ENCODE measurements around the gene MSH2.
"Not testable (repeated sequence)": the region's sequence is repeated elsewhere in the genome, so short reads cannot be mapped to it uniquely, and the experiment has no call there.

MSH2 gene

DNA sequence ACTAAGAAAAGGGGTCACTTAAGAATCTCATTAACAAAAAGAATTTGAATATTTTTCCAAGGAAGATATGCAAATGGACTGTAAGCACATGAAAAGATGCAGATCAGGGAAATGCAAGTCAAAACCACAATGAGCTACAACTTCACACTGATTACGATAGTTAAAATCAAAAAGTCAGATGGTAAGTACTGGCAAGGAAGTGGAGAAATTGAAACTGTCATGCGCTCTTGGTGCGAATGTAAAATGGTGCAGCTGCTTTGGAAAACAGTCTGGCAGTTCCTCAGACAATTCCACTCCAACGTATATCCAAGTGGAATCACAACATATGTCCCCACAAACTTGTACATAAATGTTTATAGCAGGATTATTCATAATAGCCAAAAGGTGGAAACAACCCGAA lies 81.4 kb downstream of the MSH2 start:
- no peak for DNase-seq (ENCODE audit: low read depth)

- DNase-seq (ENCODE audit: low read depth) = no peak
Observed at GRCh38 chr2:47485177-47485576, 82.2 kb downstream of the MSH2 start.

- no peak for DNase-seq (ENCODE audit: low read depth)
Observed at GRCh38 chr2:47485751-47486300, 82.9 kb downstream of the MSH2 start.

DNA sequence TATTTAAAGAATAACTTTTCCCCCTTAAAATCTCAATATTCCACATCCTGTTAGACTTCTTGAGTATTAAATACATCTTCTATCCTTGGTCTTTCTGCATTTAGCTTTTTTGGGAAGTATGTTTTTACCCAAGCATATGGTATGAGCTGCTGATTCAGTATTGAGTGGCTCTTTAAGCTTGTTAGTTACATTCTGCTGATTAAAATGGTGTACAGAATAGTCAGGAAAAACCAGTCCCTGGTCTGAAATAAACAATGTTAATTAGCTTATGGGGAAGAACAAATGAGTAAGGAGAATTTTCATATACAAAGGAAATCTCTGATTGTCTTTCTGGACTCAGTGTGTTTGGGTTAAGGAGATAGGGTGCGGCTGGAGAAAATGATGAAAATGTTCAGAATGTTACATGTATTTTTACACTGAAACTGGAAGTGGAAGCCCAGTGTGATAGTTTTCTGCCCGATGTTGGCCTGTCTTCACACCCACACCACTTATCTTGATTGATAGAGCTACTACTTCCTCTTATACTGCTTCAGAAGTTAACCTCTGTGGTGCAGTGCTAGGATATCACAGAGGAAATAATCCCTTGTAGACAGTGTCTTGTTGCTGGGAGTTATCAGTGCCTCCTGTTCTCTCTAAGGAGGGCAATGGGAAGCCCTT lies 84.0 kb downstream of the MSH2 start:
- DNase-seq (ENCODE audit: low read depth) = no peak

DNA sequence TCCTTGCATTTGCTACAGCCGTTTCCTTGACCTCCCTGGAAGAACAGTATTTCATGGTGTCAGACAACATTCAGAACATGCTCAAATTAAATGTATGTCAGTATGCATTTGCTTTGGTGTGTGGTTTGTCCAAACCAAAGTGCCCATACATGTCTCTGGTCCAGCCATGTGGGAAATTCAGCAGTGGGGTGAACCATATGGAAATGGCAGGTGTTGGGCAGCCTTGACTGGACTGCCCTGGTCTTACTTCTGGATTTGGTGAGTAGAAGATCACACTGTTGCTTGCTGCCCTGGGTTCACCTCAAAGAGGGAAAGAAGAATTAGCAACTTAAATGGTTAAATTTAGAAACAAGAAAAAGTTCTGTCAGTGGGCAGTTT lies 84.5 kb downstream of the MSH2 start:
- no peak for DNase-seq (ENCODE audit: low read depth)

DNA sequence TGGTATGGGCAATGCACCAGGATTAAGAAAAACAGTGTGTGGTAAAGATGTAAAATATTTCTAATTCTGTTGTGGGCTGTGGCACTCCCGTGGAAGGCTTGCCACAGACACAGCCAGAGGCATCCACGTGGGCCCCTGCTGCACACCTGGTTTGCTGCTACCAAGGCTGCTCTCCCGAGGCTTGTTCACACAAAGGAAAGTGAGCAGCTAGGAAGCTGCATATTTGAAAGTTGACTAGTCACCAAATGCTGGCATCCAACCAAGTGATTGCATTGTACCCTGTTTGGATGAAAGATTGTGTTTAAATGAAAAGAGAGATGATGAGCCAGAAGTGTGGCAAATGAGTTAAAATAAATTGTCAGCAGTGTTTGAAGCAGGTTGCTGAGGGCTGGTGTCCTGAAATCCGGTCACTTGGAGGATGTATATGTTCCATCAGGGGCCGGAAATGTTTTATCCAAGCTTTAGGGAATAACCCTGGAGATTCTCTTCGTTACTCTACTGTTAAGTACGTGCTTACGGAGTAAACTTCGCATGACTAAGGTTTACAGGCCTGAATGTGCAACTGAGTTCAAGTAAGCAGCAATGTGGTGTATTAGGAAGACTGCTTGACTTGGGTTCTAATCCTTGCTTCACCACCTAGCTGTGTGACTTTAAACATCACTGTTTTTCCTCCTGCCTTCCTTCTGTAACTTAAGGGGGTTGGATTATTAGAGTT lies 86.1 kb downstream of the MSH2 start:
- peak; percentile 39 for DNase-seq (ENCODE audit: low read depth)

DNA sequence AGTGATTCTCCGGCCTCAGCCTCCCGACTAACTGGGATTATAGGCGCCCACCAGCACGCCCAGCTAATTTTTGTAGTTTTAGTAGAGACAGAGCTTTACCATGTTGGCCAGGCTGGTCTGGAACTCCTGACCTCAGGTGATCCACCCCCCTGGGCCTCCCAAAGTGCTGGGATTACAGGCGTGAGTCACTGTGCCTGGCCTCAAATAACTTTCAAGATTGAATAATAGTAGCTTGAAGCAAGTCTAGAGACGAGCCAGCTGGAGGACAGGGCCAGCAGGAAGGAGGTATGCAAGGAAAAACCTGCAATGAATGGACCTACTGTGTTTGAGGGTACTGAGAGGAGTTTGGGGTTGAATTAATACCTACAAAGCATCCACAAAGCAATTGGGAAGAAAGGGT lies 87.5 kb downstream of the MSH2 start:
- DNase-seq (ENCODE audit: low read depth) = no peak

GRCh38 chr2:47493317-47494035 lies 90.5 kb downstream of the MSH2 start:
- no peak for DNase-seq (ENCODE audit: low read depth)

- no peak for DNase-seq (ENCODE audit: low read depth)
Observed at GRCh38 chr2:47494267-47495130, 91.5 kb downstream of the MSH2 start.

DNA sequence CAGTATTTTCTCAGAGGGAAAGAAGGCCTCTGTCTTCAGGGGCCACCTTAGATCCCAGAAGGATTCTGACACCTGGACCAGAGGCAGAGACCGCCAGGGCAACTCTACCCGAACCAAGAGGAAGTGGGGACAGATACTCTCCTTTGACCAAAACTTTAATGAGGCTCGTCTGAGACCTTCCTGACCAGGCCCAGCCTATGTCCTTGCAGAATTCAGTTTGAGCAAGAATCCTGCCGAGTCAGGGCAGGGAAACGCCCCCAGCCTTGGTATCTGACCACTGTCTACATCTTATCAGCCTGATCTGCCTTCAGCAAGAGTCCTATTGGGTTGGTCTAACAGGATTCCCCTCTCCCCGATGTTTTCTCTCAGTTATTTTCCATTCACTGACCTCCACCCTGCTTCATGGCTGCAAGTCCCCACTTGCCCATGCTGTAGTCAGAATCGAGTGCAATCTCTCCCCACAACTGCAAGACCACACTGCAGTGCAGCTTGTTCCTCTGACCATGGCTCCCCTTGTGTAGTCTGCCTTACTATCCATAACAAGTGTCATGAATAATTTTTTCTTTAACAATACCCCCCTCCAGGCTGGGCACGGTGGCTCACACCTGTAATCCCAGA lies 95.0 kb downstream of the MSH2 start:
- no peak for DNase-seq (ENCODE audit: low read depth)

- no peak for DNase-seq (ENCODE audit: low read depth)
Observed at GRCh38 chr2:47499093-47499492, 96.1 kb downstream of the MSH2 start.

DNA sequence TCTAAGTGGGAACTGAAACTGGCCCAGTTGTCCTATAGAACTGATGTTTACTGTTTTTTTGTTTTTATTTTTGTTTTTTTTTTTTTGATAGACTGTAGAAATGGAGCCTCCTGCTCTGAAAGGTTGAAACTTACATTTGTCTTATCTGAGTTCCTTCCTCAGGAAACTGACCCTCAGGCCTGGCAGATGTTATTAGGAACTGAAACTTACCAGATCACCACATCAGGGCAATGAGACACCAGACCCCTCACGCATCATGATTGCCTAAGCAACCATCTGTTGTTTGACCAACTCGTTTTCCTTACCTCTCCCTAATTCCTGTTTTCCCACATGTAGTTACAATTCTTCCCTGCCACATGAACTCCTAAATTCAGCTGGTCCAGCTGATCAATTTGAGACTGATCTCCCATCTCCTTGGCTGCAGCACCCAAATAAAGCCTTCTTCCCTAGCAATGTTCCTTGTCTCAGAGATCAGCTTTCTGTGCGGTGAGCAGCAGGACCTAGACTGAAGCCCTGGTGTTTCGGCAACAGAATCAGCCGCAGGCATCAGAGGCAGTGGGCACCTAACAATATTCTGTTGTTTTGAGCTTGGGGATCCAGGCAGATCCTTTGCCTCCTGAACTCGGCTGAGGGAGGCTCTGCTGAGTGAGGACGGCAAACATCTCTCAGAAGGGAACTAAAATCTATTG lies 96.8 kb downstream of the MSH2 start:
- DNase-seq (ENCODE audit: low read depth) = no peak

GRCh38 chr2:47501374-47502200 lies 98.6 kb downstream of the MSH2 start:
- no peak for DNase-seq (ENCODE audit: low read depth)

- not testable (repeated sequence) for DNase-seq (ENCODE audit: low read depth)
Observed at GRCh38 chr2:47502498-47502897, 99.5 kb downstream of the MSH2 start.

DNA sequence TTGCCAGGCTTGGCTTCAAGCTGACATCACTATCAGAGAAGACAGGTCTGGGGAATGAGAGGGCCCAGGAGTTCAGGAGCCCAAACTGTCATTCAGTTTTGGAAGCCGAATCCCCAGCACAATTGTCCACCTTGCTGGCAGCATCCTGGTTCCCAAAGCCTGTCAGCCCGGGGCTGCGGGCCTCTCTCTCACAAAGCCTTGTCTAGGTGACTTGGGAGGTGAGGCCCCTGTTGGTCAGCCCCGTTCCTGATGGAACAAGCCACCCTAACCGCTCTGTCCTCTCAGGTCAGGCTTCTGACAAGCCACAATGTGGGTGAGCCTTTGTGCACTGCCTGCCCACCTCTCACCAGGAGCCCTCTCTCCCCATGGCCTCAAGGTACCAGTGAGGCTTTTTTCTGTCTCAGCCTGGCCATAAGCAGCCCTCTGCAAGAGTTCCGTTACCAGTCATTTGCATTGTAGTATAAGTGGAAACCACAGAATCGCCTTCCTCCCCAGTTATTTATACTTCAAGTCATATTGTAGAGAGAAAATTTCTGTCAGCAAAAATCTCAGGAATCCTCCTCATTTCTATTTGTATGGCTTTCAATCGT lies 100.6 kb downstream of the MSH2 start:
- DNase-seq (ENCODE audit: low read depth) = no peak

GRCh38 chr2:47504174-47504810 lies 101.3 kb downstream of the MSH2 start:
- DNase-seq (ENCODE audit: low read depth) = no peak

GRCh38 chr2:47506024-47506423 lies 103.1 kb downstream of the MSH2 start:
- DNase-seq (ENCODE audit: low read depth) = no peak

DNA sequence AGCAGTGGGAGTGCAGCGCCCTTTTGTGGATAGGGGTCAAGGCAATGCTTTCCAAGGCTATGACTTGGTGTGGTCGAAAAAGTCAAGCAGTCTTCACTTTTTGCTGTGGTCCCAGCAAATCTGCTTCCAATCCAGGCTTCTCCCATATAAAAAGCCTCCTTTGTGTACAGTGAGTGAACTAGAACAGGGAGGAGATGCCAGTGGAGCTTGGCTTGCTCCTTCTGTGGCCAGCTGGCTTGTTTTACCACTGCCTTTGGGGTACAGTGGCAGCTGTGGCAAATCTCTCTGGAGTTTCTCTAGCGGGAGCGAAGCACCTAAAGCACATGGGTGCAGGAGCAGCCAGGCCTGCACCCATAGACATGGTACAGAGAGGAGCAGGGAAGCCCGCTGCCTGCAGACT lies 103.5 kb downstream of the MSH2 start:
- DNase-seq (ENCODE audit: low read depth) = no peak

- no peak for DNase-seq (ENCODE audit: low read depth)
Observed at GRCh38 chr2:47508080-47508479, 105.1 kb downstream of the MSH2 start.

Measured in stromal cell of bone marrow (primary cell).